IMR-90 (cell line): ENCODE results near the gene CCDC136. TPM values are rescaled to one million over a fixed set of nuclear protein-coding genes. Genes with fewer than 3 reads are reported as not detected.

Experiments used
- ATAC-seq: fragments of 200-7000 bp; cut with Tn5 transposase; 2 replicates; pipeline ENCODE4 v1.9.1; 2020; ENCODE audit warnings: low read depth, mild to moderate bottlenecking, moderate library complexity
- BruUV-seq: library from RNA; stranded (reverse); fragments of 400-500 nt; replicated peaks from 2 replicates; lab custom pipeline; 2021; lab: Mats Ljungman, UMichigan
- CTCF ChIA-PET: fragments of 300-600 bp; formaldehyde crosslinking; extraction: SDS; loops from one replicate; lab custom pipeline; 2021; ENCODE audit warnings: antibody characterized with exemption; lab: Yijun Ruan, JAX
- POLR2A ChIA-PET: fragments of 300-600 bp; sonication (Branson Sonifier 250); formaldehyde crosslinking; loops from one replicate; lab custom pipeline; 2022; ENCODE audit warnings: antibody characterized with exemption; ENCODE audit not compliant: unreplicated experiment; lab: Charles Lee
- DNase-seq: peaks from one replicate; pipeline ENCODE4 v3.0.0; 2013
- H2AFZ ChIP-seq: replicated peaks from 2 replicates; pipeline ENCODE3; 2013; ENCODE audit warnings: low read length, mild to moderate bottlenecking; ENCODE audit not compliant: poor library complexity
- H2AK5ac ChIP-seq: 2 replicates; pipeline ENCODE4 v1.6.1; 2013; ENCODE audit warnings: low read depth, low read length, inconsistent platforms
- H2AK9ac ChIP-seq: replicated peaks from 2 replicates; pipeline ENCODE3; 2013; ENCODE audit warnings: mild to moderate bottlenecking, low read depth, low read length, moderate library complexity; ENCODE audit not compliant: poor library complexity
- H2BK120ac ChIP-seq: 2 replicates; pipeline ENCODE4 v1.6.1; 2013; ENCODE audit warnings: low read depth, low read length, inconsistent platforms
- H2BK15ac ChIP-seq: 3 replicates; pipeline ENCODE4 v1.6.1; 2013; ENCODE audit warnings: low read depth, low read length, inconsistent platforms
- H2BK20ac ChIP-seq: 2 replicates; pipeline ENCODE4 v1.6.1; 2013; ENCODE audit warnings: low read depth, mild to moderate bottlenecking, inconsistent platforms, low read length, moderate library complexity
- H2BK5ac ChIP-seq: 2 replicates; pipeline ENCODE4 v1.6.1; 2013; ENCODE audit warnings: mild to moderate bottlenecking, low read depth, low read length, inconsistent platforms; ENCODE audit not compliant: poor library complexity, severe bottlenecking
- H3K14ac ChIP-seq: replicated peaks from 2 replicates; pipeline ENCODE4 v1.6.1; 2013; ENCODE audit warnings: low read depth, low read length, inconsistent platforms
- H3K18ac ChIP-seq: 2 replicates; pipeline ENCODE4 v1.6.1; 2013; ENCODE audit warnings: low read depth, low read length, control low read depth
- H3K23ac ChIP-seq: 2 replicates; pipeline ENCODE4 v1.6.1; 2013; ENCODE audit warnings: low read depth, low read length, inconsistent platforms
- H3K27ac ChIP-seq: 2 replicates; pipeline ENCODE4 v1.5.1; 2013; ENCODE audit warnings: mild to moderate bottlenecking, control low read depth, low read length; ENCODE audit not compliant: insufficient read depth
- H3K27me3 ChIP-seq: 2 replicates; pipeline ENCODE4 v1.6.1; 2013; ENCODE audit warnings: low read length; ENCODE audit not compliant: control insufficient read depth, insufficient read depth
- H3K36me3 ChIP-seq: 2 replicates; pipeline ENCODE4 v1.6.1; 2013; ENCODE audit warnings: low read length, mixed read lengths; ENCODE audit not compliant: control insufficient read depth, insufficient read depth
- H3K4ac ChIP-seq: 2 replicates; pipeline ENCODE4 v1.6.1; 2013; ENCODE audit warnings: low read depth, low read length, inconsistent platforms
- H3K4me1 ChIP-seq: 2 replicates; pipeline ENCODE4 v1.6.1; 2013; ENCODE audit warnings: low read length, mixed read lengths; ENCODE audit not compliant: control insufficient read depth, insufficient read depth
- H3K4me2 ChIP-seq: 2 replicates; pipeline ENCODE4 v1.6.1; 2013; ENCODE audit warnings: low read depth, mild to moderate bottlenecking, control low read depth, low read length, moderate library complexity
- H3K4me3 ChIP-seq: 2 replicates; pipeline ENCODE4 v1.5.1; 2013; ENCODE audit warnings: low read depth, mild to moderate bottlenecking, control low read depth, low read length, moderate library complexity; ENCODE audit not compliant: insufficient read depth
- H3K56ac ChIP-seq: 2 replicates; pipeline ENCODE4 v1.6.1; 2013; ENCODE audit warnings: low read length, inconsistent platforms; ENCODE audit not compliant: insufficient read depth; ENCODE audit errors: extremely low read depth
- H3K79me1 ChIP-seq, 2 experiments: 2 replicates each; pipeline ENCODE4 v1.6.1; 2013; ENCODE audit warnings: low read length in 2 of 2, inconsistent platforms in 1 of 2, low read depth in 1 of 2
- H3K9ac ChIP-seq: 2 replicates; pipeline ENCODE4 v1.6.1; 2013; ENCODE audit warnings: low read depth, low read length, control low read depth
- H3K9me1 ChIP-seq: 2 replicates; pipeline ENCODE4 v1.6.1; 2013; ENCODE audit warnings: low read length, inconsistent platforms; ENCODE audit not compliant: insufficient read depth
- H3K9me3 ChIP-seq: 2 replicates; pipeline ENCODE4 v1.6.1; 2013; ENCODE audit warnings: low read length; ENCODE audit not compliant: control insufficient read depth, insufficient read depth
- H4K20me1 ChIP-seq: 2 replicates; pipeline ENCODE4 v1.6.1; 2013; ENCODE audit warnings: low read length, inconsistent platforms; ENCODE audit not compliant: insufficient read depth
- H4K5ac ChIP-seq: 2 replicates; pipeline ENCODE4 v1.6.1; 2013; ENCODE audit warnings: mild to moderate bottlenecking, low read depth, low read length, control low read depth
- H4K8ac ChIP-seq, 2 experiments: 2 replicates each; pipeline ENCODE4 v1.6.1; 2013; ENCODE audit warnings: low read depth in 2 of 2, low read length in 2 of 2, control low read depth in 1 of 2, inconsistent platforms in 1 of 2
- H4K91ac ChIP-seq: 2 replicates; pipeline ENCODE4 v1.6.1; 2013; ENCODE audit warnings: low read depth, low read length, inconsistent platforms; ENCODE audit not compliant: insufficient read depth
- BHLHE40 ChIP-seq: fragments of 150-350 bp; IDR thresholded peaks from 2 replicates; pipeline ENCODE4 v1.6.1; 2016; ENCODE audit warnings: mild to moderate bottlenecking, low read depth, low read length
- CEBPB ChIP-seq: IDR thresholded peaks from 2 replicates; pipeline ENCODE4 v1.6.1; 2012; ENCODE audit warnings: low read depth, low read length, improper control_type of control experiment
- CHD1 ChIP-seq: IDR thresholded peaks from 2 replicates; pipeline ENCODE4 v1.6.1; 2012; ENCODE audit warnings: low read depth, low read length, improper control_type of control experiment
- CTCF ChIP-seq: conservative IDR thresholded peaks from 2 replicates; pipeline ENCODE4 v1.5.1; 2012; ENCODE audit warnings: mild to moderate bottlenecking, low read depth, low read length, improper control_type of control experiment
- FOS ChIP-seq: fragments of 150-350 bp; IDR thresholded peaks from 2 replicates; pipeline ENCODE4 v1.6.1; 2016; ENCODE audit warnings: low read depth, low read length
- MAFK ChIP-seq: IDR thresholded peaks from 2 replicates; pipeline ENCODE4 v1.6.1; 2012; ENCODE audit warnings: low read depth, low read length, improper control_type of control experiment
- MAZ ChIP-seq: IDR thresholded peaks from 2 replicates; pipeline ENCODE4 v1.6.1; 2012; ENCODE audit warnings: low read depth, mild to moderate bottlenecking, low read length, improper control_type of control experiment, moderate library complexity, borderline replicate concordance
- MXI1 ChIP-seq: IDR thresholded peaks from 2 replicates; pipeline ENCODE4 v1.6.1; 2012; ENCODE audit warnings: low read depth, mild to moderate bottlenecking, low read length, moderate library complexity, borderline replicate concordance
- NFE2L2 ChIP-seq: fragments of 150-350 bp; IDR thresholded peaks from 2 replicates; pipeline ENCODE4 v1.6.1; 2016; ENCODE audit warnings: low read depth, mild to moderate bottlenecking, low read length
- POLR2A ChIP-seq: IDR thresholded peaks from 2 replicates; pipeline ENCODE4 v1.6.1; 2012; ENCODE audit warnings: mild to moderate bottlenecking, low read depth, low read length
- RAD21 ChIP-seq: IDR thresholded peaks from 2 replicates; pipeline ENCODE4 v1.6.1; 2012; ENCODE audit warnings: low read length, improper control_type of control experiment
- RCOR1 ChIP-seq: IDR thresholded peaks from 2 replicates; pipeline ENCODE4 v1.6.1; 2012; ENCODE audit warnings: mild to moderate bottlenecking, low read length, improper control_type of control experiment; ENCODE audit not compliant: insufficient replicate concordance
- RFX5 ChIP-seq: IDR thresholded peaks from 2 replicates; pipeline ENCODE4 v1.8.0; 2012; ENCODE audit warnings: low read depth, mild to moderate bottlenecking, low read length, moderate library complexity
- SMC3 ChIP-seq: fragments of 150-350 bp; IDR thresholded peaks from 2 replicates; pipeline ENCODE4 v1.6.1; 2016; ENCODE audit warnings: low read depth, mild to moderate bottlenecking, antibody characterized with exemption, low read length, moderate library complexity
- WGBS, 2 experiments: methylation state at CpG; one replicate each; pipeline versions ENCODE4 v1.1.5 to v1.1.7; 2013; ENCODE audit warnings: missing lambda C conversion rate in 2 of 2; ENCODE audit not compliant: insufficient read length in 1 of 2; ENCODE audit errors: extremely low coverage in 2 of 2; 5-methylcytosine and 5-hydroxymethylcytosine counted together
- dilution Hi-C: fragments of 300-500 bp; cut with HindIII; formaldehyde crosslinking; loops from one replicate; pipeline ENCODE4 v1.14.3; 2018; ENCODE audit warnings: low sequenced_read_pairs; ENCODE audit not compliant: unreplicated experiment
- in situ Hi-C: fragments of 300-500 bp; cut with MboI; formaldehyde crosslinking; loops from 3 replicates; pipeline ENCODE4 v1.14.3; 2019; ENCODE audit warnings: low sequenced_read_pairs, inconsistent platforms, mixed read lengths
- intact Hi-C: fragments of 100-400 bp; cut with micrococcal nuclease; formaldehyde crosslinking; loops from 2 replicates; pipeline ENCODE4 v1.10.0; 2022
- polyA plus RNA-seq, 3 experiments: library from polyadenylated mRNA; depleted of rRNA; stranded (reverse); fragments of >200 nt; gene quantifications; 2 replicates each; pipeline ENCODE4 v1.2.3, GENCODE V29; 2012; ENCODE audit warnings: low replicate concordance in 1 of 3
- total RNA-seq: library from RNA; depleted of rRNA; stranded (reverse); fragments of >200 nt; gene quantifications from 2 replicates; pipeline ENCODE4 v1.2.3, GENCODE V29; 2012
- TF ChIP-seq, protein P1 (sequence below): fragments of 150-350 bp; IDR thresholded peaks from 2 replicates; pipeline ENCODE4 v1.6.1; 2016; ENCODE audit warnings: low read depth, mild to moderate bottlenecking, low read length, moderate library complexity, borderline replicate concordance
- TF ChIP-seq, protein P2 (sequence below): fragments of 150-350 bp; IDR thresholded peaks from 2 replicates; pipeline ENCODE4 v1.6.1; 2017; ENCODE audit warnings: mild to moderate bottlenecking, antibody characterized with exemption, low read length, low read depth

The CCDC136 gene
- total and polyA plus RNA-seq, 2 of the 4 experiments (the other 2 are of a cell fraction), result 7.7 to 18.0 TPM

GRCh38 chr7:128767475-128768110 lies 24.2 kb upstream of the CCDC136 start:
- Histone ChIP-seq H4K5ac (no peak overlapping the region), H3K4me2 (no peak overlapping the region), H2AK5ac (no peak overlapping the region), H2BK15ac (no peak overlapping the region), H2AFZ (no peak overlapping the region), H4K8ac (no peak overlapping the region), H3K27ac (no peak overlapping the region), H2BK20ac (no peak overlapping the region), H4K20me1 (peaks cover 46% of the 10 kb centered on the region), H3K9me1 (peaks cover 5% of the 10 kb centered on the region), H3K9me3 (no peaks in the 10 kb centered on the region), H3K36me3 (peaks cover 50% of the 10 kb centered on the region), H3K23ac (no peak overlapping the region), H3K9ac (no peak overlapping the region), H3K79me1 (peaks cover 26 to 70% of the 10 kb centered on the region in 2 experiments), H2BK120ac (no peak overlapping the region), H3K4ac (no peak overlapping the region), H3K18ac (no peak overlapping the region), H2BK5ac (no peak overlapping the region), H3K27me3 (no peaks in the 10 kb centered on the region), H3K14ac (no peak overlapping the region), H3K4me3 (no peak overlapping the region), H3K4me1 (no peaks in the 10 kb centered on the region), H2AK9ac (no peak overlapping the region), H3K56ac (no peak overlapping the region), H4K91ac (no peak overlapping the region)
- WGBS, 2 experiments, result 94% methylated on average over 3 of the region's 6 CpGs; no CpG with 5 or more reads in 1 of the 2 experiments
- ATAC-seq (no peak), DNase-seq (no peak)
- TF ChIP-seq RFX5 (no peak), RAD21 (no peak), MAZ (no peak), RCOR1 (no peak), FOS (no peak), POLR2A (no peak), CEBPB (no peak), CHD1 (no peak), NFE2L2 (no peak), MAFK (no peak), CTCF (no peak), BHLHE40 (no peak), MXI1 (no peak), SMC3 (no peak)
- TF ChIP-seq, protein P1, sequence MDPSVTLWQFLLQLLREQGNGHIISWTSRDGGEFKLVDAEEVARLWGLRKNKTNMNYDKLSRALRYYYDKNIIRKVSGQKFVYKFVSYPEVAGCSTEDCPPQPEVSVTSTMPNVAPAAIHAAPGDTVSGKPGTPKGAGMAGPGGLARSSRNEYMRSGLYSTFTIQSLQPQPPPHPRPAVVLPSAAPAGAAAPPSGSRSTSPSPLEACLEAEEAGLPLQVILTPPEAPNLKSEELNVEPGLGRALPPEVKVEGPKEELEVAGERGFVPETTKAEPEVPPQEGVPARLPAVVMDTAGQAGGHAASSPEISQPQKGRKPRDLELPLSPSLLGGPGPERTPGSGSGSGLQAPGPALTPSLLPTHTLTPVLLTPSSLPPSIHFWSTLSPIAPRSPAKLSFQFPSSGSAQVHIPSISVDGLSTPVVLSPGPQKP, result no peak
- TF ChIP-seq, protein P2, sequence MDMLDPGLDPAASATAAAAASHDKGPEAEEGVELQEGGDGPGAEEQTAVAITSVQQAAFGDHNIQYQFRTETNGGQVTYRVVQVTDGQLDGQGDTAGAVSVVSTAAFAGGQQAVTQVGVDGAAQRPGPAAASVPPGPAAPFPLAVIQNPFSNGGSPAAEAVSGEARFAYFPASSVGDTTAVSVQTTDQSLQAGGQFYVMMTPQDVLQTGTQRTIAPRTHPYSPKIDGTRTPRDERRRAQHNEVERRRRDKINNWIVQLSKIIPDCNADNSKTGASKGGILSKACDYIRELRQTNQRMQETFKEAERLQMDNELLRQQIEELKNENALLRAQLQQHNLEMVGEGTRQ, result no peak
- BruUV-seq, result no TSS peak
- in situ Hi-C loops (no loop called here), intact Hi-C loops (no loop called here), dilution Hi-C loops (no loop called here)
- ChIA-PET POLR2A (no interaction called here), CTCF (interaction anchor here (0.6 kb wide), 1 partner anchor 15 kb away, joined by 3 read pairs; no protein-coding TSS in a partner anchor)
